T-helper 1 cell treated with Interleukin-12 subunit alpha and Interleukin-12 subunit beta and Interleukin-4 antibody, amounts not matched to agents 30 μg/mL and 1 μg/mL, for 36 hours (primary cell): Measurements from ENCODE around the gene LRRFIP1.
"Not testable (repeated sequence)": the region's sequence is repeated elsewhere in the genome, so short reads cannot be mapped to it uniquely, and the experiment has no call there.

ENCODE experiments used
- H3K27ac Mint-ChIP-seq: one replicate; pipeline ENCODE4 v1.8.0; 2021; ENCODE audit warnings: mild to moderate bottlenecking, mixed read lengths
- H3K27me3 Mint-ChIP-seq: one replicate; pipeline ENCODE4 v1.8.0; 2021; ENCODE audit warnings: low read depth, mixed read lengths
- H3K36me3 Mint-ChIP-seq: one replicate; pipeline ENCODE4 v1.8.0; 2021; ENCODE audit warnings: low read depth, mixed read lengths
- H3K4me1 Mint-ChIP-seq: one replicate; pipeline ENCODE4 v1.8.0; 2021; ENCODE audit warnings: low read depth, mixed read lengths
- H3K4me3 Mint-ChIP-seq: one replicate; pipeline ENCODE4 v1.8.0; 2021; ENCODE audit warnings: mild to moderate bottlenecking, moderate library complexity, mixed read lengths
- H3K9me3 Mint-ChIP-seq: one replicate; pipeline ENCODE4 v1.8.0; 2021; ENCODE audit warnings: mixed read lengths

Gene LRRFIP1

GRCh38 chr2:237652181-237652580, 24.8 kb downstream of the LRRFIP1 start:
- Mint-ChIP-seq H3K36me3 (no peaks in the 10 kb centered on the region), H3K9me3 (peaks cover 4% of the 10 kb centered on the region), H3K4me1 (peaks cover 5% of the 10 kb centered on the region), H3K27me3 (peaks cover 17% of the 10 kb centered on the region), H3K4me3 (no peak overlapping the region), H3K27ac (no peak overlapping the region)

DNA sequence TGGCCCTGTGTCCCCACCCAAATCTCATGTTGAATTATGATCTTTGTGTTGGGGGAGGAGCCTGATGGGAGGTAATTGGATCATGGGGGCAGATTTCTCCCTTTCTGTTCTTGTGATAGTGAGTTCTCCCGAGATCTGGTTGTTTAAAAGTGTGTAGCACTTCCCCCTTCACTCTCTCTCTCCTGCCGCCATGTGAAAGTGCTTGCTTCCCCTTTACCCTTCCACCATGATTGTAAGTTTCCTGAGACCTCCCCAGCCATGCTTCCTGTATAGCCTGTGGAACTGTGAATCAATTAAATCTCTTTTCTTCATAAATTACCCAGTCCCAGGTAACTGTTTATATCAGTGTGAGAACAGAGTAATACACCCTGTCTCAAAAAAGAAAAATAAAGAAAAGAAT, 25.5 kb downstream of the LRRFIP1 start:
- H3K27me3 Mint-ChIP-seq, result peaks cover 24% of the 10 kb centered on the region
- H3K27ac Mint-ChIP-seq, result no peak overlapping the region
- peaks cover 5% of the 10 kb centered on the region for H3K4me1 Mint-ChIP-seq
- no peak overlapping the region for H3K4me3 Mint-ChIP-seq
- no peaks in the 10 kb centered on the region for H3K36me3 Mint-ChIP-seq
- H3K9me3 Mint-ChIP-seq, result peaks cover 4% of the 10 kb centered on the region

DNA sequence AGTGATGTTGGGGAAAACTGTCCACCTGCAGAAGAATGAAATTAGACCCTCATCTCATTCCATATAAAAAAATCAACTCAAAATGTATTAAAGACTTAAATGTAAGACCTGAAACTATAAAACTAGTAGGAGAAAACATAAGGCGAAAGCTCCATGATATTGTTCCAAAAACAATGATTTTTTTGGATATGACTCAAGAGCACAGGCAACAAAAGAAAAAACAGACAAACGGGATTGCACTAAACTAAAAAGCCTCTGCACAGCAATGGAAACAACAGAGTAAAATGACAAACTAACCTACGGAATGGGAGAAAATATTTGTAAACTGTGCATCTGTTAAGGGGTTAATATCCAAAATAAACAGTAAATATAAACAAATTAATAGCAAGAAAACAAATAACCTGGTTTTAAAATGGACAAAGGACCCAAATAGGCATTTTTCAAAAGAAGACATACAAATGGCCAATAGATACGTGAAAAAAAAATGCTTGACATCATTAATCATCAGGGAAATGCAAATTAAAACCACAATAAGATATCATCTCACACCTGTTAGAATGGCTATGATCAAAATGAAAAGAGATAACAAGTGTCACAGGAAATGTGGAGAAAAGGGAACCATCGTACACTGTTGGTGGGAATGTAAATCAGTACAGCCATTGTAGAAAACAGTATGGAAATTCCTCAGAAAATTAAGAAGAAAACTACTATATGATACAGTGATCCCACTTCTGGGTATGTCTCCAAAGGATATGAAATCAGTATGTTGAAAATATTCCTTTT, 26.6 kb downstream of the LRRFIP1 start:
- peaks cover 4% of the 10 kb centered on the region for H3K9me3 Mint-ChIP-seq
- H3K4me3 Mint-ChIP-seq, result no peak overlapping the region
- H3K36me3 Mint-ChIP-seq, result no peaks in the 10 kb centered on the region
- H3K27me3 Mint-ChIP-seq, result peaks cover 31% of the 10 kb centered on the region
- no peak overlapping the region for H3K27ac Mint-ChIP-seq
- peaks cover 5% of the 10 kb centered on the region for H3K4me1 Mint-ChIP-seq

DNA sequence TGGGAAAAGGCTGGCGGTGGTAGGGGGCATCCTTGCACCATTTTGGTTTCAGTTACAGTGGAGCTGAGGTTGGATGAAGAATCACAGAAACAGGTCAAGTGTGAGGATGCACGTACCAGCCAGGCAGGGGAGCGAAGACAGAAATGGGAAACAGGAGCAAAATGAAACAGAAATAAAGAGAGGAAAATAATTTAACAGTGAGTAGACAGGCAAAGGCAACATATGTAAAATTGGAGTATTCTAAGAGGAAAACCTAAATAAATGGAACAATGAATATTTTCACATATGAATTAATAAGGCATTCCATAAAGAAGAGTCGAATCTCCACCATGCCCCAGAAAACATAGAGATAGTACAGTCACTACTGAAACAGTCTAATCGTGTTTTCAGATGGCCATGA, 29.7 kb downstream of the LRRFIP1 start:
- Mint-ChIP-seq H3K9me3 (peaks cover 3% of the 10 kb centered on the region), H3K27ac (no peak overlapping the region), H3K36me3 (no peaks in the 10 kb centered on the region), H3K4me3 (no peak overlapping the region), H3K4me1 (peaks cover 5% of the 10 kb centered on the region), H3K27me3 (peaks cover 35% of the 10 kb centered on the region)

- Mint-ChIP-seq H3K27ac (no peak overlapping the region), H3K4me1 (peaks cover 7% of the 10 kb centered on the region), H3K9me3 (no peaks in the 10 kb centered on the region), H3K27me3 (peaks cover 39% of the 10 kb centered on the region), H3K36me3 (no peaks in the 10 kb centered on the region), H3K4me3 (no peak overlapping the region)
These were observed 33.1 kb downstream of the LRRFIP1 start for GRCh38 chr2:237660381-237660900.

- Mint-ChIP-seq H3K9me3 (no peaks in the 10 kb centered on the region), H3K36me3 (no peaks in the 10 kb centered on the region), H3K27ac (no peak overlapping the region), H3K4me3 (no peak overlapping the region), H3K27me3 (peaks cover 40% of the 10 kb centered on the region), H3K4me1 (peaks cover 5% of the 10 kb centered on the region)
These were observed 33.9 kb downstream of the LRRFIP1 start for GRCh38 chr2:237661270-237661669.

GRCh38 chr2:237661799-237662328, 34.5 kb downstream of the LRRFIP1 start:
- no peak overlapping the region for H3K27ac Mint-ChIP-seq
- H3K9me3 Mint-ChIP-seq, result no peaks in the 10 kb centered on the region
- H3K27me3 Mint-ChIP-seq, result peaks cover 44% of the 10 kb centered on the region
- no peak overlapping the region for H3K4me3 Mint-ChIP-seq
- peaks cover 8% of the 10 kb centered on the region for H3K4me1 Mint-ChIP-seq
- no peaks in the 10 kb centered on the region for H3K36me3 Mint-ChIP-seq

DNA sequence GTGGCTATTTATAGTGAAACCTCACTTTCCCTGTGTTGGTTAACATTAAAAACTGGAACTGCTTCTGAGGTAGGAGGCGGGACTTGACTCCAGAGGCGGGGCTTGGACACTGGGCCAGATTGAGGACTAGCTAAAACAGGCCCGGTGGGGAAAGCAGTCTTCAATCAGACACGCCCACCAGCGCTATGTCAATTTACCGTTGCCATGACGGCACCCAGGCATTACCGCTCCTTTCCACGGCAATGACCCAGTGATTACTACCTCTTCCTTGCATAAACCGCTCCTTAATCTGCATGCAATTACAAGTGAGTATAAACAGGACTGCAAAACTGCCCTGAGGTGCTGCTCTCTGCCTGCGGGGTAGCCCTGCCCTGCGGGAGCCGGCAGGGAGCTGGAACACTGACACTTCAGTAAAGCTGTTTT, 35.3 kb downstream of the LRRFIP1 start:
- Mint-ChIP-seq H3K27me3 (peaks cover 41% of the 10 kb centered on the region), H3K36me3 (no peaks in the 10 kb centered on the region), H3K27ac (no peak overlapping the region), H3K4me3 (no peak overlapping the region), H3K9me3 (no peaks in the 10 kb centered on the region), H3K4me1 (peaks cover 8% of the 10 kb centered on the region)

- H3K36me3 Mint-ChIP-seq, result no peaks in the 10 kb centered on the region
- H3K27ac Mint-ChIP-seq, result no peak overlapping the region
- H3K27me3 Mint-ChIP-seq, result peaks cover 43% of the 10 kb centered on the region
- H3K4me1 Mint-ChIP-seq, result peaks cover 8% of the 10 kb centered on the region
- no peaks in the 10 kb centered on the region for H3K9me3 Mint-ChIP-seq
- H3K4me3 Mint-ChIP-seq, result no peak overlapping the region
These were observed 36.2 kb downstream of the LRRFIP1 start for GRCh38 chr2:237663517-237664110.

DNA sequence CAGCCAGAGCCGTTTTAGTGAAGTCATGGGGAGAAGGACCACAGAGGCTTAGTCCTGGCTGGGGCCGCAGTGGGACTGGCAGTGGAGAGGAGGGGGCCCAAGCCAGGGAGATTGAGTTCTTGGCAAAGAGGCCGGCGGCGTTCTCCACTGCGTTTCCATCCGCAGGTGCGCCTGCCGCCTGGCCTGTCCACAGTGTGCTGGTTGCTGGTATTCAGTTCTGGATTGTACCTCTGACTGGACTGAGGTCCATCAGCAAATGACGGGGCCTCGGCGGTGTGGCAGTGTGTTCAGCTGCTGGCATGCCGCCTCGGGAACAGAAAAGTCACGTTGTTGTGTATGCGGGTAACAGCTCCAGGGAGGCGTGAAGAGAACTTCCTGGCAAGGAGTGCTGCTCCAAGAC, 36.8 kb downstream of the LRRFIP1 start:
- H3K4me1 Mint-ChIP-seq, result peaks cover 8% of the 10 kb centered on the region
- H3K9me3 Mint-ChIP-seq, result no peaks in the 10 kb centered on the region
- no peaks in the 10 kb centered on the region for H3K36me3 Mint-ChIP-seq
- H3K27ac Mint-ChIP-seq, result no peak overlapping the region
- peaks cover 40% of the 10 kb centered on the region for H3K27me3 Mint-ChIP-seq
- no peak overlapping the region for H3K4me3 Mint-ChIP-seq

- no peaks in the 10 kb centered on the region for H3K36me3 Mint-ChIP-seq
- H3K9me3 Mint-ChIP-seq, result no peaks in the 10 kb centered on the region
- H3K27ac Mint-ChIP-seq, result no peak overlapping the region
- peaks cover 8% of the 10 kb centered on the region for H3K4me1 Mint-ChIP-seq
- no peak overlapping the region for H3K4me3 Mint-ChIP-seq
- H3K27me3 Mint-ChIP-seq, result peaks cover 48% of the 10 kb centered on the region
These were observed 38.3 kb downstream of the LRRFIP1 start for GRCh38 chr2:237665713-237666143.

- peaks cover 8% of the 10 kb centered on the region for H3K4me1 Mint-ChIP-seq
- no peaks in the 10 kb centered on the region for H3K36me3 Mint-ChIP-seq
- H3K27me3 Mint-ChIP-seq, result peaks cover 49% of the 10 kb centered on the region
- no peak overlapping the region for H3K4me3 Mint-ChIP-seq
- H3K9me3 Mint-ChIP-seq, result no peaks in the 10 kb centered on the region
- no peak overlapping the region for H3K27ac Mint-ChIP-seq
These were observed 39.2 kb downstream of the LRRFIP1 start for GRCh38 chr2:237666606-237667005.

DNA sequence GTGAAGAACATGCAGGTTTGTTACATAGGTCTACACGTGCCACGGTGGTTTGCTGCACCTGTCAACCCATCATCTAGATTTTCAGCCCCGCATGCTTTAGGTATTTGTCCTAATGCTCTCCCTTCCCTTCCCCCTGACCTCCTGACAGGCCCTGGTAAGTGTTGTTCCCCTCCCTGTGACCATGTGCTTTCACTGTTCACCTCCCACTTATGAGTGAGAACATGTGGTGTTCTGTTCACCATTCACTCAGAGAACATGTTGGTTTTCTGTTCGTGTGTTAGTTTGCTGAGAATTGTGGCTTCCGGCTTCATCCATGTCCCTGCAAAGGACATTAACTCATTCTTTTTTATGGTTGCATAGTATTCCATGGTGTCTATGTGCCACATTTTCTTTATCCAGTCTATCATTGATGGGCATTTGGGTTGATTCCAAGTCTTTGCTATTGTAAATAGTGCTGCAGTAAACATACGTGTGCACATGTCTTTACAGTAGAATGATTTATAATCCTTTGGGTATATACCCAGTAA, 39.7 kb downstream of the LRRFIP1 start:
- peaks cover 47% of the 10 kb centered on the region for H3K27me3 Mint-ChIP-seq

DNA sequence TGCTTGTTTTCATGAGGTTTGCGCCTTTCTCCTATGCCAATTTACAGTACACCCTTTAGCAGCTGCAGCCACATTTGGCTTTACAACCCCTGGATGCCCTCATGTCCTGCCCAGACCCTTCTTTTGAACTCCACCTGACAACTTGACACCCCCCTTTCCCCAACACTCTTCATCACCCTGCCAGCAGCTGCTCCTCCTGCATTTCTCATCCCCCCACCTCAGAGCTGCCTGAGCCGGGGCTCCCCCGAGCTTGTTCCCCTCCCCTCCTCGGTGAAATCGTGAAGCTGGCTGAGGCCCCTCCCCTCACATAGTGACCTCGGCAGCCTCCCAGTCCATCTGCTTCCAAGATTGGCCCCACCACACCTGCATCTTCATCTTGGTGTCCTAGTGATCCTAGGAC, 40.5 kb downstream of the LRRFIP1 start:
- Mint-ChIP-seq H3K4me1 (peaks cover 9% of the 10 kb centered on the region), H3K27ac (no peak overlapping the region), H3K9me3 (no peaks in the 10 kb centered on the region), H3K27me3 (peaks cover 43% of the 10 kb centered on the region), H3K36me3 (no peaks in the 10 kb centered on the region), H3K4me3 (no peak overlapping the region)

More for the DNA sequence above, 39.7 kb downstream of the LRRFIP1 start:
- not testable (repeated sequence) for H3K9me3 Mint-ChIP-seq, H3K4me3 Mint-ChIP-seq, H3K36me3 Mint-ChIP-seq, H3K27ac Mint-ChIP-seq, H3K4me1 Mint-ChIP-seq

GRCh38 chr2:237668440-237668839, 41.1 kb downstream of the LRRFIP1 start:
- Mint-ChIP-seq H3K36me3 (no peaks in the 10 kb centered on the region), H3K27ac (no peak overlapping the region), H3K4me3 (no peak overlapping the region), H3K9me3 (no peaks in the 10 kb centered on the region), H3K27me3 (peaks cover 43% of the 10 kb centered on the region), H3K4me1 (peaks cover 11% of the 10 kb centered on the region)
